Activated T-cell treated with anti-CD3 and anti-CD28 coated beads, Interleukin-2, amount 50 U/mL, for 72 hours (primary cell): ENCODE results near the gene SARNP. TPM values are rescaled to one million over a fixed set of nuclear protein-coding genes. Genes with fewer than 3 reads are reported as not detected.

Experiments used
- ATAC-seq, 2 donors: fragments of 150-1000 bp; cut with Tn5 transposase; replicated peaks in 1 of 2; 2 replicates each; pipeline ENCODE4 v1.10.0; 2021; ENCODE audit warnings: moderate library complexity in 2 of 2, mild to moderate bottlenecking in 1 of 2
- DNase-seq, 2 donors: peaks; one replicate each; pipeline ENCODE4 v3.0.0; 2021 to 2022; ENCODE audit warnings: mixed read lengths in 1 of 2
- H3K27ac Mint-ChIP-seq: one replicate; pipeline ENCODE4 v1.8.0; 2022; ENCODE audit warnings: mild to moderate bottlenecking, moderate library complexity, mixed read lengths
- H3K27me3 Mint-ChIP-seq: one replicate; pipeline ENCODE4 v1.8.0; 2022; ENCODE audit warnings: low read depth, mixed read lengths
- H3K36me3 Mint-ChIP-seq, 2 donors: one replicate each; pipeline ENCODE4 v1.8.0; 2022; ENCODE audit warnings: mixed read lengths in 2 of 2, mild to moderate bottlenecking in 1 of 2; ENCODE audit not compliant: insufficient read depth in 2 of 2
- H3K4me1 Mint-ChIP-seq: one replicate; pipeline ENCODE4 v1.8.0; 2022; ENCODE audit warnings: low read depth, mixed read lengths
- H3K4me3 Mint-ChIP-seq, 2 donors: one replicate each; pipeline ENCODE4 v1.8.0; 2022; ENCODE audit warnings: mild to moderate bottlenecking in 2 of 2, mixed read lengths in 2 of 2, moderate library complexity in 2 of 2
- H3K9me3 Mint-ChIP-seq, 2 donors: one replicate each; pipeline ENCODE4 v1.8.0; 2022; ENCODE audit warnings: mixed read lengths in 2 of 2
- total RNA-seq, 2 donors: library from RNA; stranded (reverse); gene quantifications; one replicate each; pipeline ENCODE4 v1.2.3, GENCODE V29; 2022

Gene SARNP
- total RNA-seq, 2 donors from 2014 or later: 106 to 127 TPM

GRCh38 chr12:55708695-55709233 is 108.8 kb downstream of the SARNP start:
- H3K27ac Mint-ChIP-seq: no peak overlapping the region

DNA sequence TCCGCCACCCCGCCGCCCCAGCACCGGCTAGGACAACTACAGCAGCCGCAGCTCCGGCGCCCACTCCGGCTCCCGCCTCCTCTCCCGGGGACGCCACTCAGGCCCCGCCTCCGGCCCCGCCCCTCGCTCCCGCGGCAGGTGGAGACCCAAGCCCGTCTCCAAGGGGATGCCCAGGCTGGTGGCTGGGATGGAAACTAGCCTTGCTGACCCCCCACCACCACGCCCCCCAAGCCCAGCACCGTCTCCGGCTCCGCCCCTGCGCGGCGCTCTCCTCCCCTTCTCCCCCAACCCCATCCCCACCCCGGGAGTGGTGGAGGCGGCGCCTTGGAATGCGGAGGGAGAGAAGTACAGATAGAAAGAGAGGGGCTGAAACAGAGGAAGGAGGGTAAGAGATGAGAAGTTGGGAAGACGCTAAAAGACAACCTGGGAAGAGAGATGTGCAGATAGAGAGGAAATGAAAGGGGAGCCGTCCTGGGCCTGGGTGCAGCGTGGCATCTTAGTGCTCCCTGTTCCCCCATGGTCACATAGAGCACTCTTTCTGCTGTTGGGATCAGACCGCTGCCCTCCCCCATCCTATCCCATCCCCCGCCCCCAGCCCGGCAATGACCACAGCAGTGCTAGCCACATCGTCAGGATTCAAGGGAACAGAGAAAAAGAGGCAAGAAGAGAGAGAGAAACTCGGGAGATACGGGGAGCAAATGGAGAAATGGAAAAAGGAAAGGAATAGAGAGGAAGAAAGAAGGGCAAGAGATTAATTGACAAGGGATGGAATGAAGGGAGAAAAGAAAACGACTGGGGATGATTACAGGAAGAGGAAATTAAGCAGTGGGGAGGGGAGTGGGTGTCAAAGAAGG is 109.5 kb downstream of the SARNP start, which contains the start of gene ITGA7:
ITGA7 (minus strand) TSS at position 64 of the 854 bp plus-strand sequence. CDS start 222 bp downstream, outside the sequence.
- H3K9me3 Mint-ChIP-seq: no peaks in the 10 kb centered on the region

More at GRCh38 chr12:55708695-55709233, 108.8 kb downstream of the SARNP start:
- H3K4me3 Mint-ChIP-seq: peak overlapping the region; percentile 70 to 83
- DNase-seq: no peak
- no peaks in the 10 kb centered on the region for H3K36me3 Mint-ChIP-seq
- peaks cover 18% of the 10 kb centered on the region for H3K4me1 Mint-ChIP-seq
- H3K9me3 Mint-ChIP-seq: no peaks in the 10 kb centered on the region
- peaks cover 32% of the 10 kb centered on the region for H3K27me3 Mint-ChIP-seq
- no peak for ATAC-seq

More for the DNA sequence above, 109.5 kb downstream of the SARNP start, which contains the start of gene ITGA7:
- Mint-ChIP-seq H3K36me3 (no peaks in the 10 kb centered on the region), H3K27me3 (peaks cover 32% of the 10 kb centered on the region), H3K4me3 (peak within 1 kb of the TSS; percentile 70 to 83), H3K27ac (no peak within 1 kb of the TSS), H3K4me1 (peaks cover 18% of the 10 kb centered on the region)
- ATAC-seq: peak; percentile 89 to 90
- peak; percentile 77 to 78 for DNase-seq

Other genes starting within 250 kb of the SARNP start
- not detected for gene OR2AP1, start 245.3 kb downstream of the SARNP start, total RNA-seq
- gene OR10P1, start 180.8 kb downstream of the SARNP start, total RNA-seq: not detected
- 1 to 10 TPM; 6.6 to 8.9 TPM for gene ITGA7, start 109.8 kb downstream of the SARNP start, total RNA-seq
- 100 to 1,000 TPM; 116 to 121 TPM for gene BLOC1S1, start 101.7 kb downstream of the SARNP start, total RNA-seq
- 1 to 10 TPM; 7.3 to 9.3 TPM for gene RDH5, start 97.3 kb downstream of the SARNP start, total RNA-seq
- gene CD63, start 88.7 kb downstream of the SARNP start, total RNA-seq: 100 to 1,000 TPM; 122 to 154 TPM
- 1 to 10 TPM; 3.4 to 4.8 TPM for gene GDF11, start 74.6 kb downstream of the SARNP start, total RNA-seq
- gene ORMDL2, start 317 bp upstream of the SARNP start, total RNA-seq: 10 to 100 TPM; 29.5 to 33.5 TPM
- 10 to 100 TPM; 24.1 to 24.4 TPM for gene DNAJC14, start 11.9 kb upstream of the SARNP start, total RNA-seq
- under 1 TPM; 0.41 to 0.81 TPM for gene MMP19, start 25.2 kb upstream of the SARNP start, total RNA-seq
- gene PYM1, start 110.2 kb upstream of the SARNP start, total RNA-seq: 10 to 100 TPM; 35.1 to 36.6 TPM
- 100 to 1,000 TPM; 343 to 396 TPM for gene DGKA, start 113.4 kb upstream of the SARNP start, total RNA-seq
- gene PMEL, start 148.3 kb upstream of the SARNP start, total RNA-seq: 1 to 10 TPM in 1 of 2 donors, under 1 TPM in 1; 1.00 to 1.9 TPM
- gene CDK2, start 149.1 kb upstream of the SARNP start, total RNA-seq: 100 to 1,000 TPM in 1 of 2 donors, 10 to 100 TPM in 1; 89.2 to 103 TPM
- gene RAB5B, start 156.4 kb upstream of the SARNP start, total RNA-seq: 10 to 100 TPM; 49.4 to 56.6 TPM
- gene SUOX, start 179.6 kb upstream of the SARNP start, total RNA-seq: 1 to 10 TPM; 7.8 to 9.9 TPM
- 10 to 100 TPM; 22.8 to 25.0 TPM for gene IKZF4, start 203.3 kb upstream of the SARNP start, total RNA-seq
- 10 to 100 TPM; 23.0 to 28.9 TPM for gene RPS26, start 224.2 kb upstream of the SARNP start, total RNA-seq